Vagina (tissue), 2 donors: ENCODE data around the gene OCRL.

Source experiments
- CTCF ChIP-seq, 3 experiments: fragments of 450-650 bp in 2 of 3; fragments of 200-600 bp in 1 of 3; sonication (generic) in 1 of 3; IDR thresholded peaks; one replicate each; pipeline ENCODE4 v1.5.1; 2017 to 2019; ENCODE audit warnings: antibody characterized with exemption in 3 of 3, mild to moderate bottlenecking in 2 of 3, moderate library complexity in 2 of 3
- POLR2A ChIP-seq, 2 donors: fragments of 450-650 bp; IDR thresholded peaks; one replicate each; pipeline ENCODE4 v1.6.1; 2017; ENCODE audit warnings: antibody characterized with exemption in 2 of 2, mild to moderate bottlenecking in 2 of 2, moderate library complexity in 2 of 2
- POLR2AphosphoS5 ChIP-seq, 2 donors: sonication (generic); formaldehyde crosslinking; IDR thresholded peaks; one replicate each; pipeline ENCODE4 v1.9.0; 2017; ENCODE audit warnings: antibody characterized with exemption in 2 of 2, mild to moderate bottlenecking in 2 of 2, low read depth in 1 of 2; ENCODE audit not compliant: insufficient read depth in 1 of 2

- TF ChIP-seq CTCF (IDR thresholded peaks at IDR 0.05): no peak
- TF ChIP-seq POLR2AphosphoS5 (IDR thresholded peaks at IDR 0.05; ENCODE audit: insufficient read depth in 1 of 2, low read depth in 1 of 2): no peak
- no peak for TF ChIP-seq POLR2A (IDR thresholded peaks at IDR 0.05)
Measured at GRCh38 chrX:129629837-129630236, 89.8 kb downstream of the OCRL start.
